ENCODE measurements around the gene TAX1BP1.

- TF ChIP-seq CTCF (conservative IDR thresholded peaks at IDR 0.05 in 1 of 2, IDR thresholded peaks at IDR 0.05 in 1 of 2; ENCODE audit: extremely low read depth in 1 of 2, insufficient read depth in 1 of 2, low read depth in 1 of 2, low read length in 2 of 2) (no peak), EZH2 (IDR thresholded peaks at IDR 0.05; ENCODE audit: borderline replicate concordance, low read length) (no peak)
Measured at GRCh38 chr7:27712217-27712616, 27.7 kb upstream of the TAX1BP1 start.
